CD4-positive, alpha-beta T cell treated with Interleukin-6 at 100 ng/mL for 8 hours (primary cell): ENCODE measurements around the gene TRHDE.

Experiments used
- DNase-seq: peaks from one replicate; pipeline ENCODE4 v3.0.0-alpha.2; 2020; ENCODE audit warnings: mixed read lengths, low spot score

The TRHDE gene

GRCh38 chr12:72272091-72272661, at the start of gene TRHDE:
TSS of gene TRHDE (plus strand) at chr12:72272370. CDS start at chr12:72272644, 274 bp downstream.
- DNase-seq, result no peak

- no peak for DNase-seq
Observed at GRCh38 chr12:72226510-72226909, 45.7 kb upstream of the TRHDE start.

- no peak for DNase-seq
Observed at GRCh38 chr12:72228424-72228823, 43.7 kb upstream of the TRHDE start.

GRCh38 chr12:72230589-72230988, 41.6 kb upstream of the TRHDE start:
- DNase-seq, result no peak

- DNase-seq, result no peak
Observed at GRCh38 chr12:72234886-72235285, 37.3 kb upstream of the TRHDE start.

- DNase-seq, result no peak
Observed at GRCh38 chr12:72236071-72236705, 36.0 kb upstream of the TRHDE start.

- DNase-seq, result no peak
Observed at GRCh38 chr12:72241552-72241951, 30.6 kb upstream of the TRHDE start.

- no peak for DNase-seq
Observed at GRCh38 chr12:72242946-72243345, 29.2 kb upstream of the TRHDE start.

GRCh38 chr12:72246370-72246769, 25.8 kb upstream of the TRHDE start:
- no peak for DNase-seq

GRCh38 chr12:72250346-72250745, 21.8 kb upstream of the TRHDE start:
- no peak for DNase-seq

GRCh38 chr12:72256725-72257124, 15.4 kb upstream of the TRHDE start:
- no peak for DNase-seq

GRCh38 chr12:72261885-72262284, 10.3 kb upstream of the TRHDE start:
- DNase-seq, result no peak

- no peak for DNase-seq
Observed at GRCh38 chr12:72264548-72265175, 7.5 kb upstream of the TRHDE start.

GRCh38 chr12:72267974-72268373, 4.2 kb upstream of the TRHDE start:
- no peak for DNase-seq

GRCh38 chr12:72268386-72268785, 3.8 kb upstream of the TRHDE start:
- no peak for DNase-seq

- no peak for DNase-seq
Observed at GRCh38 chr12:72269491-72269890, 2.7 kb upstream of the TRHDE start.

- DNase-seq, result no peak
Observed at GRCh38 chr12:72270246-72270645, 1.9 kb upstream of the TRHDE start.

GRCh38 chr12:72270961-72271360, 1.2 kb upstream of the TRHDE start:
- no peak for DNase-seq

GRCh38 chr12:72271451-72272090, 599 bp upstream of the TRHDE start:
- no peak for DNase-seq

- DNase-seq, result no peak
Observed at GRCh38 chr12:72272731-72273498, 745 bp downstream of the TRHDE start.

- DNase-seq, result no peak
Observed at GRCh38 chr12:72273499-72273837, 1.3 kb downstream of the TRHDE start.

- no peak for DNase-seq
Observed at GRCh38 chr12:72273851-72274351, 1.7 kb downstream of the TRHDE start.
